ENCODE measurements around the gene ERFL.

Gene ERFL

GRCh38 chr19:41958367-41959055 lies 30.3 kb upstream of the ERFL start:
- H3K4me3 ChIP-seq (ENCODE audit: low read depth, low read length): peak overlapping the region; percentile 88
- H3K27me3 ChIP-seq (ENCODE audit: insufficient read depth, low read length): no peaks in the 10 kb centered on the region
- peak overlapping the region; percentile 39 for H3K27ac ChIP-seq (ENCODE audit: low read depth, low read length)
- peaks cover 7% of the 10 kb centered on the region for H3K4me1 ChIP-seq (ENCODE audit: control insufficient read depth, insufficient read depth, low read length, unreplicated experiment)
- H3K79me2 ChIP-seq (ENCODE audit: control insufficient read depth, insufficient read depth, low read length, unreplicated experiment): no peaks in the 10 kb centered on the region
- H2AFZ ChIP-seq (ENCODE audit: low read length, unreplicated experiment): no peak overlapping the region
- H3K36me3 ChIP-seq (ENCODE audit: insufficient read depth, low read length): no peaks in the 10 kb centered on the region

DNA sequence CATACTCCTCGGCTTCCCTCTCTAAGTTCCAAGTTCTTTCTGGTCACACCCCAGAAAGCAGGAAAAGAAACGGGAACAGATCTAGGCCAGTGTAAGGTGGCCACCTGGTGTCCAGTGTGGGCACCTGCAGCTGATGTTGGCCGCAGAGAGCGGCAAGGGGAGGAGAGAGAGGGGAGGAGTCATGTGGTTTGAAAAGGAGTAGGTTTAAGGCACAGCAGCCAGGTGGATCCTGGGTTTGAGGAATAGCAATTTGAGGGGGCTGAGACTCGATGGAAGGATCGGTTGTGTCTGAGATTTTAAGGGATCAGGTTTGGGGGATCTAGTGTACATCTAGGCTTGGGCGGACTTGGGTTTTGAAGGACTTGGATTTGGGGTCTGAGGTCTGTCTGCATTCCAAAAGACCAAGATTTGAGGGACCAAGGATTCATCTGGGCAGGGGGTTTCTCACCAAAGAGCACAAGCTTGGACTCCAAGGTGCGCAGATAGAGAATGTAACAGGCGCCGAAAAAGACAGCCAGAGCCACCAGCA lies 29.7 kb upstream of the ERFL start:
- no peaks in the 10 kb centered on the region for H3K79me2 ChIP-seq (ENCODE audit: control insufficient read depth, insufficient read depth, low read length, unreplicated experiment)
- no peaks in the 10 kb centered on the region for H3K27me3 ChIP-seq (ENCODE audit: insufficient read depth, low read length)
- H3K36me3 ChIP-seq (ENCODE audit: insufficient read depth, low read length): no peaks in the 10 kb centered on the region
- H3K4me1 ChIP-seq (ENCODE audit: control insufficient read depth, insufficient read depth, low read length, unreplicated experiment): peaks cover 7% of the 10 kb centered on the region
- no peak overlapping the region for H2AFZ ChIP-seq (ENCODE audit: low read length, unreplicated experiment)
- H3K27ac ChIP-seq (ENCODE audit: low read depth, low read length): no peak overlapping the region
- H3K4me3 ChIP-seq (ENCODE audit: low read depth, low read length): peak overlapping the region; percentile 88

GRCh38 chr19:41957161-41957837 lies 29.1 kb upstream of the ERFL start:
- no peak overlapping the region for H2AFZ ChIP-seq (ENCODE audit: low read length, unreplicated experiment)
- no peak overlapping the region for H3K27ac ChIP-seq (ENCODE audit: low read depth, low read length)
- H3K79me2 ChIP-seq (ENCODE audit: control insufficient read depth, insufficient read depth, low read length, unreplicated experiment): no peaks in the 10 kb centered on the region
- H3K36me3 ChIP-seq (ENCODE audit: insufficient read depth, low read length): no peaks in the 10 kb centered on the region
- H3K4me1 ChIP-seq (ENCODE audit: control insufficient read depth, insufficient read depth, low read length, unreplicated experiment): peaks cover 7% of the 10 kb centered on the region
- peak overlapping the region; percentile 88 for H3K4me3 ChIP-seq (ENCODE audit: low read depth, low read length)
- H3K27me3 ChIP-seq (ENCODE audit: insufficient read depth, low read length): no peaks in the 10 kb centered on the region

DNA sequence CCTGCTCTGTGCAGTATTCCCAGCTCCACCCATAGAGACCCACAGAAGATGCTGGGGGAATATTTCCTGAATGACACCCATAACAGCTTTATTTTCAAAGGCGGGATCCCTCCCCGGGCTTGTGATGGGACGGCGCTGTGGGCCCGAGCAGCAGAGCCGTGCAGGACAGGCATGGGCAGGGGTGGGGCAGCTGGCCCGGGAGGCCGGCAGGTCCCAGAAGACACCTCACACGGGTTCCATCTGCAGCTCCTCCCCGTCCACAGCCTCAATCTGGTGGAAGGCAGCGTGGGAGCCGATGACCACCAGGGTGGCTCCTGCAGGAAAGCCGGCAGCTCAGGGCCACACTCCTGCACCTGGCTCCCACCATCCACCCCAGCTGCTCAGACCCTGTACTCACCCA lies 28.4 kb upstream of the ERFL start:
- Histone ChIP-seq H3K4me1 (ENCODE audit: control insufficient read depth, insufficient read depth, low read length, unreplicated experiment) (peaks cover 7% of the 10 kb centered on the region), H3K4me3 (ENCODE audit: low read depth, low read length) (no peak overlapping the region), H2AFZ (ENCODE audit: low read length, unreplicated experiment) (no peak overlapping the region), H3K27me3 (ENCODE audit: insufficient read depth, low read length) (no peaks in the 10 kb centered on the region), H3K79me2 (ENCODE audit: control insufficient read depth, insufficient read depth, low read length, unreplicated experiment) (no peaks in the 10 kb centered on the region), H3K36me3 (ENCODE audit: insufficient read depth, low read length) (no peaks in the 10 kb centered on the region), H3K27ac (ENCODE audit: low read depth, low read length) (no peak overlapping the region)

DNA sequence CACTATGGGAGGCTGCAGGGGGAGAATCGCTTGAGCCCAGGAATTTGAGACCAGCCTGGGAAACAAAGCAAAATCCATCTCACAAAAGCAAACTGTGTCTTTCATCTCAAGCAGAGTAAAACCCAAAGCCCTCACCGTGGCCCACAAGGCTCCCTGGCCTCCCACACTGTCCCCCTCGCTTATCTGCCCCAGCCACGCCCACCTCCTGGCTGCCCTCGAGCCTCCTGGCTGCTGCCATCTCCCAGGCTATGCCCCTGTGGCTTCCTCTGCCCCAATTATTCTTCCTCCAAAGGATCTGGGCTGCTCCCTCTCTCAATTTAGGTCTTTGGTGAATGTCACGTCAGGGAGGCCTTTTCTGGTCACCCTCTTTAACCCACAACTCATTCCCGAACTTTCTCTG lies 27.3 kb upstream of the ERFL start:
- Histone ChIP-seq H2AFZ (ENCODE audit: low read length, unreplicated experiment) (no peak overlapping the region), H3K79me2 (ENCODE audit: control insufficient read depth, insufficient read depth, low read length, unreplicated experiment) (no peaks in the 10 kb centered on the region), H3K27ac (ENCODE audit: low read depth, low read length) (no peak overlapping the region), H3K4me1 (ENCODE audit: control insufficient read depth, insufficient read depth, low read length, unreplicated experiment) (peaks cover 7% of the 10 kb centered on the region), H3K27me3 (ENCODE audit: insufficient read depth, low read length) (no peaks in the 10 kb centered on the region), H3K4me3 (ENCODE audit: low read depth, low read length) (no peak overlapping the region), H3K36me3 (ENCODE audit: insufficient read depth, low read length) (no peaks in the 10 kb centered on the region)

DNA sequence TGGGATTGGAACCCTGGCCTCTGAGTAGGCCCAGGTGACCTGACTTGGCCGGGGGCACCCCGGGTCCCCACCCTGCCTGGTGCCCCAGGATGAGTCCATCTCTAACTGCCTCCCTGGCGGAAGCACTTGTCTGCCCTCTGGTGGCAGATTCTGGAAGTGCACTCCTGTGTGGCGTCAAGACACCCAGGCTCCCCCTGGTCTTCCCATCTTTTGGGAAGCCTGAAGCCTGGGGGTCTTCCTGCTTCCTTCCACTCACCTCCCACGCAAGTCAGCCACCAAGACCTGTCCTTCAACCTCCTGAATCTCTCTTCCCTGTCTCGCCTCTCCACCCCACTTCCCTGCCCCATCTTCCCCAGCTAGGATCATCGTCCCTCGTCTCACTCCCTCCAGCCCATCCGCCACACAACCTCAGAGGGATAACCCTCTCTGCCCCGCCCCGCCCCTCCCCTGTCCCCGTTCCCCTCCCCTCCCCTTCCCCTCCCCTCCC lies 23.5 kb upstream of the ERFL start:
- H3K27ac ChIP-seq (ENCODE audit: low read depth, low read length): no peak overlapping the region
- no peaks in the 10 kb centered on the region for H3K27me3 ChIP-seq (ENCODE audit: insufficient read depth, low read length)
- no peak overlapping the region for H2AFZ ChIP-seq (ENCODE audit: low read length, unreplicated experiment)
- no peaks in the 10 kb centered on the region for H3K4me1 ChIP-seq (ENCODE audit: control insufficient read depth, insufficient read depth, low read length, unreplicated experiment)
- H3K36me3 ChIP-seq (ENCODE audit: insufficient read depth, low read length): no peaks in the 10 kb centered on the region
- H3K79me2 ChIP-seq (ENCODE audit: control insufficient read depth, insufficient read depth, low read length, unreplicated experiment): no peaks in the 10 kb centered on the region
- peak overlapping the region; percentile 51; the same call in 1 of the 2 replicates for H3K4me3 ChIP-seq (ENCODE audit: low read depth, low read length)

DNA sequence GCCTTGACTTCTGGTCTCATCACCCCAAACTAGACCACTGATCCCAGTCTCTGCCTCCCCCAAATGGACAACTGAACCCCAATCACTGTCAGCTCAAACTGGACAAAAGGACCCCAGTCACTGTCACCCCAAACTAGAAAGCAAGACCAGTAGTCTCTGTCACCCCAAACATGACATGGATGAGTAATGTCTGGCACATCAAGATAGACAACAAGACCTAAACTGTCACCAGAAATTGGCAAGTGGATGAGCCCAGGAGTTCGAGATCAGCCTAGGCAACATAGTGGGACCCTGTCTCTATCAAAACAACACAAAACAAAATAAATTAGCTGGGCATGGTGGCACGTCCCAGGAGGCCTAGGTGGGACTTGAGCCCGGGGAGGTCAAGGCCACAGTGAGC lies 18.8 kb upstream of the ERFL start:
- no peaks in the 10 kb centered on the region for H3K36me3 ChIP-seq (ENCODE audit: insufficient read depth, low read length)
- H2AFZ ChIP-seq (ENCODE audit: low read length, unreplicated experiment): no peak overlapping the region
- no peak overlapping the region for H3K27ac ChIP-seq (ENCODE audit: low read depth, low read length)
- no peaks in the 10 kb centered on the region for H3K4me1 ChIP-seq (ENCODE audit: control insufficient read depth, insufficient read depth, low read length, unreplicated experiment)
- no peaks in the 10 kb centered on the region for H3K79me2 ChIP-seq (ENCODE audit: control insufficient read depth, insufficient read depth, low read length, unreplicated experiment)
- no peak overlapping the region for H3K4me3 ChIP-seq (ENCODE audit: low read depth, low read length)
- no peaks in the 10 kb centered on the region for H3K27me3 ChIP-seq (ENCODE audit: insufficient read depth, low read length)

DNA sequence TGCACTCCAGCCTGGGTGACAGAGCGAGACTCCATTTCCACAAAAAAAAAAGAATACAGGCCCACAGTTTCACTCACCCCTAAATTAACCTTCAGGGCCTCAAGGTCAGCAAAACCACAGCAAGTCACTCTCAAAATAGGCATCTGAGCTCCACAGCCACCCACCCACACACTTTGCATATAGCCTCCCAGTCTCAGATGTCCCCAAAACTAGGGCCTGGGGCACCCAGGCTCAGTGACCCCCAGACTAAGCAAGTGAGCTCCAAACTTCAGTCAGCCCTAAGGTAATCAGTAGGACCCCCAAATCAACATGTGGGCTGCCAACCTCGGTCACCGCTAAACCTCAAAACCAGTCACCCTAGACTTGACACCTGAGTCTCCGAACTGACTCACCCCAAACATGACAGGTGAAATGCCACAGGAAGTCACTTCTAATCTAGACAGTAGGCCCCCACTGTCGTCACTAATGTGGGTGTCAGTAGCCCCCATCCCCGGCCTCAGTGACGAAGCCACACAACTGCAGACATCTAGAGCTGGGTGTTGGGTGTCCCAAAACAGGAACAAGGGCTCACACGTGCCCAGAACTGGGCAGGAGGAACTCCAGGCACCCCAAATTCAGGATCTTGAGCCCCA lies 17.0 kb upstream of the ERFL start:
- Histone ChIP-seq H3K36me3 (ENCODE audit: insufficient read depth, low read length) (no peaks in the 10 kb centered on the region), H3K4me3 (ENCODE audit: low read depth, low read length) (no peak overlapping the region), H3K79me2 (ENCODE audit: control insufficient read depth, insufficient read depth, low read length, unreplicated experiment) (no peaks in the 10 kb centered on the region), H2AFZ (ENCODE audit: low read length, unreplicated experiment) (no peak overlapping the region), H3K27me3 (ENCODE audit: insufficient read depth, low read length) (no peaks in the 10 kb centered on the region), H3K27ac (ENCODE audit: low read depth, low read length) (no peak overlapping the region), H3K4me1 (ENCODE audit: control insufficient read depth, insufficient read depth, low read length, unreplicated experiment) (no peaks in the 10 kb centered on the region)

DNA sequence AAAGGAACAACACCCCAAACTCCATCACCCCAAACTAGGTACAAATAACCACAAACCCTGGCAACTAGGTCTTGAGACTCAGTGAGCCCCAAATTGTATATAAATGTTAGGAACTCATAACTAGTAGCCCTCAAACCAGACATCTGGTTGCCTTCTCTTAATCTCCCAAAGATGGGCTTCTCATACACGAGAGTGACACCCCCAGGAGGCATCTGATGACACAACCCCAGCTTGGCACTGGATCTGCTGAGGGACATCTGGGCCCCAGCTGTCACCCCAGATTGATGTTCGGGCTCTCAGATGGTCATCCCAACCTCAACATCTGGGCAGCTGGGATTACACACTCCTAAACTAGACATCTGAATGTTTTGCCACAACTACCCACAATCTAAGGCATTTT lies 16.1 kb upstream of the ERFL start:
- H3K4me3 ChIP-seq (ENCODE audit: low read depth, low read length): no peak overlapping the region

DNA sequence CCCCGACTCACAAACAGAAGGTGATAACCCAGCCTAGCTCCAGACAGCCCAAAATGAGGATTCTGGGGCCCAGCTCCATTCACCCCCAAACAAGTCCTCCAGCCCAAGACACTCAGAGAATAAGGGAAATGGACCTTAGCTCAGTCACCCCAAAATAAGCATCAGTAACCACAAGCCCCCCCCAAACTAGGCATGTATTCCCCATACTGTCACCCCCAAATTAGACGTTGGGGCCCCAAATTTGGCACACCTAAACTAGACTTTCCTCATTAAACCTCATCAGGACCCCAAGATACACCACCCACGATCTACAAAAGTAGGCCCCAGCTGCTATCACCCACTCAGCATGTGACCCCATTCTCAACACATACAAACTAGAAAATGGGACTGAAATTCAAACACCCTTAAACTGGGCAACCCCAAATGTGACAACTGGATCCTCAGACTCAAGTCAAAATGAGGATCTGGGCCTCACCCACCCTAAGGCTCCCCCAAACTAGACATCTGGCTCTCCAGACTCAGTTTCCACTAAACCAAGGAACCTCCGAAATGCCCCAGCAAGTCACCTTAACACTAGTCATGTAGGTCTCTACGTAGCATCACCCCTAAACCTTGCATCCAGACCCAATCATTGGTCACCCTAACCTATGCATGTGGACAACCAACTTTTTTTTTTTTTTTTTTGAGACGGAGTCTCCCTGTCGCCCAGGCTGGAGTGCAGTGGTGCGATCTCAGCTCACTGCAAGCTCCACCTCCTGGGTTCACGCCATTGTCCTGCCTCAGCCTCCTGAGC lies 13.4 kb upstream of the ERFL start:
- Histone ChIP-seq H3K27ac (ENCODE audit: low read depth, low read length) (no peak overlapping the region), H2AFZ (ENCODE audit: low read length, unreplicated experiment) (no peak overlapping the region), H3K79me2 (ENCODE audit: control insufficient read depth, insufficient read depth, low read length, unreplicated experiment) (no peaks in the 10 kb centered on the region), H3K36me3 (ENCODE audit: insufficient read depth, low read length) (no peaks in the 10 kb centered on the region), H3K27me3 (ENCODE audit: insufficient read depth, low read length) (no peaks in the 10 kb centered on the region), H3K4me1 (ENCODE audit: control insufficient read depth, insufficient read depth, low read length, unreplicated experiment) (peaks cover 6% of the 10 kb centered on the region), H3K4me3 (ENCODE audit: low read depth, low read length) (no peak overlapping the region)

More for the DNA sequence above, 16.1 kb upstream of the ERFL start:
- no peak overlapping the region for H2AFZ ChIP-seq (ENCODE audit: low read length, unreplicated experiment)
- H3K79me2 ChIP-seq (ENCODE audit: control insufficient read depth, insufficient read depth, low read length, unreplicated experiment): no peaks in the 10 kb centered on the region
- H3K36me3 ChIP-seq (ENCODE audit: insufficient read depth, low read length): no peaks in the 10 kb centered on the region
- no peak overlapping the region for H3K27ac ChIP-seq (ENCODE audit: low read depth, low read length)
- no peaks in the 10 kb centered on the region for H3K27me3 ChIP-seq (ENCODE audit: insufficient read depth, low read length)
- no peaks in the 10 kb centered on the region for H3K4me1 ChIP-seq (ENCODE audit: control insufficient read depth, insufficient read depth, low read length, unreplicated experiment)
